Measurements from ENCODE around the gene DNPEP.
A peak's percentile ranks its signal among the peaks of the same experiment; 100 is the strongest.

Gene DNPEP

GRCh38 chr2:219387306-219388120, at the start of gene DNPEP:
Gene DNPEP, minus strand, starts transcription at chr2:219387912. Its CDS starts 118 bp downstream, at chr2:219387794.
- DNase-seq: peak in 43 of 56 donors; percentile 25 to 100 (median 99)

- DNase-seq: no peak
Observed at GRCh38 chr2:219437141-219437540, 49.4 kb upstream of the DNPEP start.

DNA sequence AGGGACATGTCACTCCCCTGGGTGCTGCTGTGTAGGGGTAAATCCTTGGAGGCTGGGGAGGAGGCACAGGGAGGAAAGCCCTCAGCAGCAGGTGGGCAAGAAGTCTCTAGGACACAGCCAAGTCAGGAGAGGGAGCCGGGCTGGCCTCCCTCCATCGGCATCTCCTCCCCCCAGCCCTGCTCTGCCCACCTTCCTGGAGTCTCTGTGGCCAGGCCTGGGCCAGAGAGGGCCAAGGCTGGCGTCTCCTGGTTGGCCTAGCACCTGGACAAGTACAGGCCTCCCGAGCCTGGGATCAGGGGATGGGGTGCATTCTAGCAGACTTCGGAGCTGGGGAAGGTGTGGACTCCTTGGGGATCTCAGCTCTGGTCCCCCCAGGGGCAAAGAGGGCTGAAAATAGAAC, 48.8 kb upstream of the DNPEP start:
- DNase-seq: no peak

DNA sequence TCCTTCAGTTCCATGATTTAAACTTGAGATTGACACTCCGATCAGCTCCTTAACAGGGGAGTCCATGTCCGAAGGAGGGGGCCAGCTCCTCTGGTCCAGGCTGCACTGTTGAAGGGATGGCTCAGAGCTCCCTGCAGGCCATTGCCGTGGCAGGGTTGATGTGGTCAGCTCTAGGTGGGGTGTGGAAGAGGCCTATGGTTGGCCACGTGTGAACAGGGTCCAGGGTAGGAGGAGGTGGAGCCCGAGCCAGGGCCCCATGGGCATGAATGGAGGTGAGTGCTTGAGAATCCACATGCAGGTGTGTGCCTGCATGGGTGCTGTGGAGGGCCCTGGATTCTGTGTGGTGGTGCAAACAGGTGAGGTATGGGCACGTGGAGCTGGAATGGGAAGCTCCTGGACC, 48.0 kb upstream of the DNPEP start:
- no peak for DNase-seq

GRCh38 chr2:219434718-219435525, 47.2 kb upstream of the DNPEP start, which contains the start of gene SPEG:
Gene SPEG, plus strand, starts transcription at chr2:219434843. Its CDS starts 135 bp downstream, at chr2:219434978.
- DNase-seq: no peak

GRCh38 chr2:219434468-219434717, 46.7 kb upstream of the DNPEP start:
- no peak for DNase-seq

- no peak for DNase-seq
Observed at GRCh38 chr2:219433666-219434467, 46.2 kb upstream of the DNPEP start.

- peak in 12 of 56 donors; percentile 1 to 33 (median 16) for DNase-seq
Observed at GRCh38 chr2:219430633-219431615, 43.2 kb upstream of the DNPEP start.

DNA sequence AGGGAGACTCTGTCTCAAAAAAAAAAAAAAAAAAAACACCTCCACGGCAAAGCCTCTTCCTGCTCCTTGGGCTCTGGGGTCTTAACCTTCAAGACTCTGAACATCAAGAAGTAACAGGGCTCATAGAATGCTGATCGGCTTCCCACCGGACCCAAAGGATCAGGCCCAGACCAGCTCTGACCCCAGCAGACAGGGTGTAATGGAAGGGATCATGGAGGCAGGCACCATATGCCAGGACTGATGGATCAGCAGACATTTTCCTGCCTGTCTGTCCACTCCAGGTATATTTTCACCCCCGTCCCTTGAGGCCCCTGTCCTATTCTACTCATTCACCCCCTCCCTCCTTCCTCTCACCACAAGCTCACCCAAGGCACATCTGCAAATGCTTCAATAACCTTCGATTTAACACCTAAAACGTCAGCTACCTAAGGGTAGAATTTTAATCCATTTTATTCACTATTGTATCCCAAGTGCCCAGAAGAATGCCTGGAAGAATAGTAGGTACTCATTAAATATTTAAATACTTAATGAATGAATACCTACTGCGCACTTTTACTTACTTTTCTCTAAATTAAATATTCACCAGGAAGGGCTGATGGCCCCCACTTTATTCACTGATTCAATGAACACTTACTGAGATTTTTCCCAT, 42.4 kb upstream of the DNPEP start:
- DNase-seq: no peak

DNA sequence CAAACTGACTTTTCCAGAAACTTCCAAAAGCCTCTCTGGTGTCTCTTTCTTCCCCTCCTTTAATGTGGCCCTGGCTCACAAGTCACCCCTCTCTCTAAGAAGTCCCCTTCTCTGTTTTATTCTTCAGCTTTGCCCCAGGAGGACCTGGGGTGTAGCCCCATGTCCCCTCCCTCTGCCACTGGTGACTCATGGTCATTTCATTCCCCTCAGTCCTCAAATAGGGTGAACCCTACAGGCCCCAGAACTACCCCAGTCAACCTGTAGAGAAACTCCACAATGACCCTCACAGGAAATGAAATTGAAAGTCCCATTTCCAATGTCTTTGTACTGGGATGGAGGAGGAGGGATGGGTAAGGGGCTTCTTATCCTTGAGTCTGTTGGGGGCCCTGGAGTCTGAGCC, 40.8 kb upstream of the DNPEP start:
- no peak for DNase-seq

DNA sequence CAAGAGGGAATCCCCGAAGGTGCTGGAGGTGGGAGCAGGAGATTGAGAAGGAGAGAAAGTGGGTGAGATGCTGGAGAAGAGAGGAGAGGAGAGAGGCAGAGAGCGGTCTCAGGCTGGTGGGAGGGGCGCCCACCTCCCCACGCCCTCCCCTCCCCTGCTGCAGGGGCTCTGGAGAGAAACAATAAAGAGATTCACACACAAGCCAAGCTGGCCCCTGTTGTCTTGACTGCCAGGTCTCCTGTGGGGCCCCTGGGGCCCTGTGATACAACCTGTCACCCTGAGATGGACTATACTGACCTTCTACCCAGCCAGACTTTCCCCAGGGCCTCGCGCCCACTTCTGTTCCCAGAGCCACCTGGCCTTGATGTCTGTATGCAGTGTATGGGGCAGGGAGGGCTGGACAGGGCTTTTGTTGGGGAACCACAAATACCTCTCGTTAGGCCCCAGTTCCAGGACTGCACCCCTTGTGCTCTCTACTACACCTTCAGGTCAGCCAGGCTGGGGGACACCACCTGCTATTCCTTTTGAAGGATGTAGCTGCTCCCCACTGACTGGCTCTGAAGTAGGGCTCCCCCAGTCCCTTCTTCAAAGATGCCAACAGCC, 38.9 kb upstream of the DNPEP start:
- DNase-seq: no peak

- DNase-seq: no peak
Observed at GRCh38 chr2:219426068-219426443, 38.3 kb upstream of the DNPEP start.

DNA sequence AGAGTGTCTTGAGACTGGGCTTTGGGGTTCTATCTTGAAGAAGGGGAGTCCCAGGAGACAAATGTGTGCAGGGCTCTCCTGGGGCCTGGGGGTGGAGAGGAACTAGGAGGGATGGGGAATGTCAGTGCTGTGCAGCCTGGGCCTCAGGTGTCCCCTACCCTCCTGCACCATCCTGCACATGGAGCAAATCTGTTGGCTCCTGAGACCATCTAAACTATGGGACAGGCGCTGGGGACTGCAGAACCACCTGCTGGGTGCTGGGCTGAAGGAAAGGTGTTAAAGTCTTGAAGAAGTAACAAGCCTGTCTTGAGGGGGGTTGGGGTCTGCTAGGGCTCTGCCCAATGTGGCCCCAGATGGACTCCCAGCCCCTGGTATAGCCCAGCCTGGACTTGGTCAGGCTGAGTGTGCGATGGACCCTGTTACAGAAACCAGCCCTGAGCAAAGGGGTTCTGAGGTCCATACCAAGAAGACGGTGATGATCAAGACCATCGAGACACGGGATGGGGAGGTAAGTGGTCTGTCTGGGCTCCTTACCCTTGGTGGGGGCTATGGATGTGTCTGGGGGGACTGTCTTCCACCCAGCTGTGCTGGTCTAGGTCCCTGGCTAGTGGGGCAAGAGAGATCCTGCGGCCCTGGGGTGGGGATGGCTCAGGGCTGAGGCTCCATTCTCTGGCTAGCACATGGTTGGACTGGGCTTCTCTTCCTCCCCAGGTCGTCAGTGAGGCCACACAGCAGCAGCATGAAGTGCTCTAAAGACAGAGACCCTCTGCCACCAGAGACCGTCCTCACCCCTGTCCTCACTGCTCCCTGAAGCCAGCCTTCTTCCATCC, 37.7 kb upstream of the DNPEP start:
- DNase-seq: no peak

DNA sequence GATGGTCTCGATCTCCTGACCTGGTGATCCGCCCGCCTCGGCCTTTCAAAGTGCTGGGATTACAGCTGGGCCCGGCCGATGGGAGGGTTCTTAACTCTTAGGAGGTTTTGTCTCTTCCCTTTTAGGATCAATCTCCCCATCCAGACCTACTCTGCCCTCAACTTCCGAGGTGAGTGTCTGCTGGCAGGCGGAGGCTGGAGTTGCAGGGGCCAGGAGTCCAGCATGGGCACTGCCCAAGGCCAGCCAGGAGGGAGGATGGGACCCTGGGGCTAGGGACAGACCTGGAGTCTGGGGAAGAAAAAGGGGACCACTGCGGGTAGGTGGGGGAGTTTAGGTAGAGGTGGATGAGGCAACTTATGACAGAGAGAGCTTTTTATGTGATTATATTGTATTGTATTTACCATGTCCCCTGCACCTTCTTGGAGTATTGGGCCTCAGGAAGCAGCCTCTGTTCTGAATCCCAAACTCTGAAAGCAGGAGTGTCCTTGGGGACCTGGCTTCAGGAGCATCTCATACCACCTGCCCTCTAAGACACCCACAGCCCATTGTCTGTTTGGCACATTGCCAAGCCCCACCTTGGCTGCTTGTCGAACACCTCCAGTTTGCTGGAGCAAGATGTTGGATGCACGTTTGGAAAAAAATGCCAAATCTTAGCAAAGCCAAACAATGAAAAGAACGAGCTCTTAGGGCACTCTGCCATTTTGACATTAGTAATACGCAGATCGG, 36.1 kb upstream of the DNPEP start:
- DNase-seq: peak in 1 of 56 donors; percentile 17

- no peak for DNase-seq
Observed at GRCh38 chr2:219422952-219423534, 35.3 kb upstream of the DNPEP start.

- no peak for DNase-seq
Observed at GRCh38 chr2:219421323-219421722, 33.6 kb upstream of the DNPEP start.

DNA sequence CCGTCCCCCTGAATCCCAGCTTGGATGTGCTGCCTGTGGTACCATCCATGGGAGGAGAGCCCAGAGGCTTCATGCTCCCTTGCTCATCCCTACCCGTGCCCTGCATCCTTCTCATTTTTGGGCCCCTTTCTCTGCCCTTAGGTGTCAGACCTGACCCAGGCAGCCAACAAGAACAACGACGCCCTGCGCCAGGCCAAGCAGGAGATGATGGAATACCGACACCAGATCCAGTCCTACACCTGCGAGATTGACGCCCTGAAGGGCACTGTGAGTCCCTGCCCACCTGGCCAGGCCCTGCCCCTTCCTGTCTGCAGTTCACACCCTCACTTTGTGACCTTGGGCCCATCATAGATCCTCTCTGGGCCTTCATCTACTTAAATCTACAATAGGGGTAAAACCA, 33.0 kb upstream of the DNPEP start:
- no peak for DNase-seq
